Tibial nerve (tissue), 4 donors: ENCODE measurements around the gene OSBPL10.

Experiments used
- EP300 ChIP-seq, 2 donors: sonication (generic); formaldehyde crosslinking; IDR thresholded peaks; one replicate each; pipeline ENCODE4 v1.6.1; 2017; ENCODE audit warnings: antibody characterized with exemption in 2 of 2, mild to moderate bottlenecking in 1 of 2
- POLR2A ChIP-seq, 2 donors: fragments of 450-650 bp; IDR thresholded peaks; one replicate each; pipeline ENCODE4 v1.6.1; 2017; ENCODE audit warnings: antibody characterized with exemption in 2 of 2, mild to moderate bottlenecking in 2 of 2, moderate library complexity in 2 of 2
- TF ChIP-seq, protein P1 (sequence below), 5 experiments: fragments of 200-600 bp in 3 of 5; fragments of 450-650 bp in 2 of 5; sonication (generic) in 3 of 5; IDR thresholded peaks; one replicate each; pipeline ENCODE4 v1.5.1; 2016 to 2019; ENCODE audit warnings: antibody characterized with exemption in 5 of 5, mild to moderate bottlenecking in 3 of 5, moderate library complexity in 2 of 5

DNA sequence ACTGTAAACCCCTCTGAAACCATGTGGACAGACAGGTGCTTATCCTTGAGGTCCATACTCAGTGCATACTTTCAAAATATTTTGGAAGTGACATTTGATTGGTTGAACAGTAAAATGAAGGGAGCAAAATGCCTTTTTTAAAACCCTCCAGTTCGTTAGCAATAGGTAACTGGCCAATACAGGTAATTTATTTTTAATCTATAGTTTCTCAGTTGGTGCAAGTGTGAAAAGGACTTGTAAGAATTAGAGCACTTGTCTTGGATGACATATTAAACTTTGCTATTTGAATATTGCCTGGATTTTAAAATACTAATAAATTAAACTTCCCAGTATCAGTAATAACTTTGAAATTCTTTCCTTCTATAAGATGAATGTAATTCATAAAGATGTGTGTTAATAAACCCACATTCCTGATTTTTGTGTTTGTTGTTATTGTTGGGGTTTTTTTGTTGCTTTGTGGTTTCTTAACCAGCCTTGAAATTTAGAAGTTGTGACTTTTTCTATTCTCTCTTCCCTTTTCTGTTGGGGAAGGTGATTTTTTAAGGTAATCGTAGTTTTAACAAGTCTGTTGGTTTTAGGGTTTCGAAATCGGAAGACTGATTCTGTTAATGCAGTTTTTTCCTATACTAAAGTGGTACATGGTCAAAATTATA, 358.3 kb downstream of the OSBPL10 start:
- TF ChIP-seq, protein P1, sequence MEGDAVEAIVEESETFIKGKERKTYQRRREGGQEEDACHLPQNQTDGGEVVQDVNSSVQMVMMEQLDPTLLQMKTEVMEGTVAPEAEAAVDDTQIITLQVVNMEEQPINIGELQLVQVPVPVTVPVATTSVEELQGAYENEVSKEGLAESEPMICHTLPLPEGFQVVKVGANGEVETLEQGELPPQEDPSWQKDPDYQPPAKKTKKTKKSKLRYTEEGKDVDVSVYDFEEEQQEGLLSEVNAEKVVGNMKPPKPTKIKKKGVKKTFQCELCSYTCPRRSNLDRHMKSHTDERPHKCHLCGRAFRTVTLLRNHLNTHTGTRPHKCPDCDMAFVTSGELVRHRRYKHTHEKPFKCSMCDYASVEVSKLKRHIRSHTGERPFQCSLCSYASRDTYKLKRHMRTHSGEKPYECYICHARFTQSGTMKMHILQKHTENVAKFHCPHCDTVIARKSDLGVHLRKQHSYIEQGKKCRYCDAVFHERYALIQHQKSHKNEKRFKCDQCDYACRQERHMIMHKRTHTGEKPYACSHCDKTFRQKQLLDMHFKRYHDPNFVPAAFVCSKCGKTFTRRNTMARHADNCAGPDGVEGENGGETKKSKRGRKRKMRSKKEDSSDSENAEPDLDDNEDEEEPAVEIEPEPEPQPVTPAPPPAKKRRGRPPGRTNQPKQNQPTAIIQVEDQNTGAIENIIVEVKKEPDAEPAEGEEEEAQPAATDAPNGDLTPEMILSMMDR (IDR thresholded peaks at IDR 0.05) = no peak
- TF ChIP-seq POLR2A (IDR thresholded peaks at IDR 0.05) (no peak), EP300 (IDR thresholded peaks at IDR 0.05) (no peak)
